GM18511 (cell line): ENCODE measurements around the gene FAM20C.
"Not testable (repeated sequence)": the region's sequence is repeated elsewhere in the genome, so short reads cannot be mapped to it uniquely, and the experiment has no call there.

Experiments used
- ATAC-seq: cut with Tn5 transposase; IDR thresholded peaks from one replicate; pipeline ENCODE4 v1.9.1; 2021; ENCODE audit warnings: mild to moderate bottlenecking, moderate library complexity; ENCODE audit not compliant: unreplicated experiment

FAM20C gene

DNA sequence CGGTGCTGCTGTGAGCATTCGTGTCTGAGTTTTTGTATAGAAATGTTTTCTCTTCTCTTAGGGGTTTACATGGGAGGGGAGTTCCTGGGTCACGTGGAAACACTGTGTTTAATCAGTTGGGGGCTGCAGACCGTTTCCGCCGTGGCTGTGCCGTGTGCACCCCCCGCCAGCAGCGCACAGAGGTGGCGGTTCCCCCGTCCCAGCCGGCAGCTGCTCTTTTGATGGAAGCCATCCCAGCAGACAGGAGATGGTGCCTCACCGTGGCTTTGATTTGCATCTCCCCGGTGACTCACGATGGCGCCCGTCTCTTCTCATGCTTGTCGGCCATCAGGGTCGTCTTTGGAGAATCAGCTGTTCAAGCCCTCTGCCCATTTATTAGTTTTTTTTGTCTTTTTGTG lies 62.7 kb downstream of the FAM20C start:
- no peak for ATAC-seq

DNA sequence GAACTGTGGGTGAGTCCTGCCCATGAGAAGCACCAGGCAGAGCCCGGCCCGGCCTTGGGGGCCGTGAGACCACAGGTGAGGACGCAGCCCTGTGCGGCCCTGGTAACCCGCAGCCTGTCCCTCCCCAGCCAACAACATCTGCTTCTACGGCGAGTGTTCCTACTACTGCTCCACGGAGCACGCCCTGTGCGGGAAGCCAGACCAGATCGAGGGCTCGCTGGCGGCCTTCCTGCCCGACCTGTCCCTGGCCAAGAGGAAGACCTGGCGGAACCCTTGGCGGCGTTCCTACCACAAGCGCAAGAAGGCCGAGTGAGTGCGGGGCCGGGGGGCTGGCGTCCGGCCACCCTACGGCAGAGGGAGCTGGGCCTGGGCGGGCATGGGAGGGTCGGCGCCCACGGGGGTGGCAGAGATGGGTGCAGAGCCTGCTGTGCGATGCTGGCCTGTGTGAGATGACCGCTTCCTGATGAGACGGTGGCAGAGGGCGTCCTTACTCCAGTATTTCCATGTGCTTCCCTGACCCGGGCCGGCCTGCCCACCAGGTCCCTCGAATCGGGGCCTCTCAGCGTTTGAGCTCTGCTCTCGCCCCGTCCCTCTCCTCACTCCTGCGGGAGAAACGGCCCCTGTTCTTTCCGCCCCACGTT lies 63.5 kb downstream of the FAM20C start:
- ATAC-seq = no peak

- no peak for ATAC-seq
These were observed 64.1 kb downstream of the FAM20C start for GRCh38 chr7:256461-256940.

DNA sequence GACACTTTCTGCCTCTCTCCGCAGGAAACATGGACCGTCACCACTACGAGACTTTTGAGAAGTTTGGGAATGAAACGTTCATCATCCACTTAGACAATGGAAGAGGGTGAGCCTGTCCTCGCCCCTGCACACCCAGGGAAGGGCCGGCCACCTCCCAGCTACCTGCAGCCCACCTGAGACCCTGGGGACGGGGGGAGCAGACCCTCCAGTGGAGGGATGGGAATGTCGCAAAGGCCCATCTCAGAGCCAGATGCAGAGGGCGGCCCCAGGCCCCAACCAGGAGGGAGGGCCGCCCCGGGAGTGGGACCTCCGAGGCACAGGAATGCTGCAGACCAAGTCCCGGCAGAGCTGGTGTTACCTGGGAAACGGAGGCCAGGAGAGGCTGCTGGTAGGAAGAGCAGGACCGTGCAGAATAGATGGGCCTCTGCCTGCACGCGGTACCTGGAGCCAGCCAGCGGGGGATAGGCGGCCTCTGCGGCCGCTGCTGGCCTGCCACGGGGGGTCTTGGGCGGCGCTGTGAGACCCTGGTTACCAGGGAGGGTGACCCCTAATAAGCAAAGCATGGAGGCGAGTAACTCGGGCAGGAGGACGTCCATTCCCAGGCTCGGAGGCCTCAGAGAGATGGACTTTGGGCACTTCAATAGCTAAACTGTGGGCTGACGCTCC lies 64.7 kb downstream of the FAM20C start:
- ATAC-seq = no peak

DNA sequence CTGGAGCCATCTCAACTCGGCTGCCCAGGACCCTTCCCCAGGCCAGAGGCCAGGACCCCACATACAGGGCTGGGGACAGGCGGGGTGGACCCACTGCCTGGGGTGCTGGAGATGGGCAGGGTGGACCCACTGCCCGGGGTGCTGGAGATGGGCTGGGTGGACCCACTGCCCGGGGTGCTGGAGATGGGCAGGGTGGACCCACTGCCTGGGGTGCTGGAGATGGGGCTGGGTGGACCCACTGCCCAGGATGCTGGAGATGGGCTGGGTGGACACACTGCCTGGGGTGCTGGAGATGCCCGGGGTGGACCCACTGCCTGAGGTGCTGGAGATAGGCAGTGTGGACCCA lies 65.2 kb downstream of the FAM20C start:
- ATAC-seq = no peak

DNA sequence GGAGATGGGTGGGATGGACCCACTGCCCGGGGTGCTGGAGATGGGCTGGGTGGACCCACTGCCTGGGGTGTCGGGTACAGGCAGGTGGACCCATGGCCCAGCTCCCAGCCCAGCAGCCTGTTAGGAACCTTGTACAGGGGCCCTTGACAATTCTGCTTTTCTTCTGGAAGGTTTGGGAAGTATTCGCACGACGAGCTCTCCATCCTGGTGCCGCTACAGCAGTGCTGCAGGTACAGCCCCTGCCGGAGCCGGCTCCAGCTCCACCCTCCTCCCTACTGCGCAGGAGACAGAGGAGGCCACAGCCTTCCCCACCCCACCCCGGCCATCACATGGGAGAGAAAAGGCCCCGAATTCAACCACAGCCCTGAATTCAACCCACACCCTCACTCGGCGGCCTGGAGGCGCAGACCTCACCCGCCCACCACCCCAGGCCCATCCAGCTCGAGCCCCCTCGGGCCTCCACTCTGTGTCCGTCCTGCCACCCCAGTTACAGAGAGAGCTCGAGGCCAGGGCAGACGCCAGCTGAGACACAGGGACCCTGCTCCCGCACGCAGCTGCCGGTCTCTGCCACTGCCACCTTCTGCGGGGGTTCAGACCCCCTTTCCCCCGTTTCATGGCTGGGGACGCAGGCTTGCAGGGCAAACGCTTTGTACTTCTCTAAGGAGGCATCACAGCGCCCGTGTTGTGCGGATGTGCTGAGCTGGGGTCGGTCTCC lies 66.3 kb downstream of the FAM20C start:
- ATAC-seq = no peak

DNA sequence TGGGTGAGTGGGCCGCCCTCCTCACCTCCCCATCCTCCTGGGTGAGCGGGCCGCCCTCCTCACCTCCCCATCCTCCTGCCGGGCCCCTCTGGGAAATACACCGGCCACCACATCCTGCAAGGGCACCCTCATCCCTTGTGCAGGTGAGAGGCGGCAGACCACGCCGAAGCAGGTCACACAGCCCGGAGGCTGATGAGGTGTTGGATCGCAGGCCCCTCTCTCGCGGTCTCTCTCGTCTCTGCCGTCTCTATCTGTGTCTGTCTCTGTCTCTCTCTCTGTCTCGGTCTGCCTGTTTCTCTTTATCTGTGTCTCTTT lies 66.8 kb downstream of the FAM20C start:
- no peak for ATAC-seq

DNA sequence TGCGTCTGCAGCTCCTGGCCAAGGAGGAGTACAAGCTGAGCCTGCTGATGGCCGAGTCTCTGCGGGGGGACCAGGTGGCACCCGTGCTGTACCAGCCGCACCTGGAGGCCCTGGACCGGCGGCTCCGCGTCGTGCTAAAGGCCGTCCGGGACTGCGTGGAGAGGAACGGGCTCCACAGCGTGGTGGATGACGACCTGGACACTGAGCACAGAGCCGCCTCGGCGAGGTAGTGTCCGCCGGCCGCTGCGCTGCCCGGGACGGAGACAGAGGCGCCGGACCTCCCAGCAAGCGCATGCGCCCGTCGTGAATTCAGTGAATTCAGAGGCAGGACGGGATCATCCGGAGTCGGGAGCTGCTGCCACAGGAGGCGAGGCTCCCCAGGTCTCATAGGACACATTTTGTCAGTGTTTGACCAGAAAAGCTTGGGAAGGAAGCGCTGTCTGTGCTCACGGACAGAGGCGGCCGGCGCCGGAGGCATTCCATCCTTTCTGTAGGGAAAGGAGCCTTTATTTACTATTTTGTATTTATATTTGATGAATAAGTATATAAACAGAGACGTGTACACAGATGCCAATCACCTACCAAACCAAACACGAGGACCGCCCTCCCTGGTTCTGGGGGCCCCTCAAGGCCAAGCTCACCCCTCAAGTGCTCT lies 67.5 kb downstream of the FAM20C start:
- ATAC-seq = no peak

- ATAC-seq = no peak
These were observed 68.3 kb downstream of the FAM20C start for GRCh38 chr7:260441-261281.

DNA sequence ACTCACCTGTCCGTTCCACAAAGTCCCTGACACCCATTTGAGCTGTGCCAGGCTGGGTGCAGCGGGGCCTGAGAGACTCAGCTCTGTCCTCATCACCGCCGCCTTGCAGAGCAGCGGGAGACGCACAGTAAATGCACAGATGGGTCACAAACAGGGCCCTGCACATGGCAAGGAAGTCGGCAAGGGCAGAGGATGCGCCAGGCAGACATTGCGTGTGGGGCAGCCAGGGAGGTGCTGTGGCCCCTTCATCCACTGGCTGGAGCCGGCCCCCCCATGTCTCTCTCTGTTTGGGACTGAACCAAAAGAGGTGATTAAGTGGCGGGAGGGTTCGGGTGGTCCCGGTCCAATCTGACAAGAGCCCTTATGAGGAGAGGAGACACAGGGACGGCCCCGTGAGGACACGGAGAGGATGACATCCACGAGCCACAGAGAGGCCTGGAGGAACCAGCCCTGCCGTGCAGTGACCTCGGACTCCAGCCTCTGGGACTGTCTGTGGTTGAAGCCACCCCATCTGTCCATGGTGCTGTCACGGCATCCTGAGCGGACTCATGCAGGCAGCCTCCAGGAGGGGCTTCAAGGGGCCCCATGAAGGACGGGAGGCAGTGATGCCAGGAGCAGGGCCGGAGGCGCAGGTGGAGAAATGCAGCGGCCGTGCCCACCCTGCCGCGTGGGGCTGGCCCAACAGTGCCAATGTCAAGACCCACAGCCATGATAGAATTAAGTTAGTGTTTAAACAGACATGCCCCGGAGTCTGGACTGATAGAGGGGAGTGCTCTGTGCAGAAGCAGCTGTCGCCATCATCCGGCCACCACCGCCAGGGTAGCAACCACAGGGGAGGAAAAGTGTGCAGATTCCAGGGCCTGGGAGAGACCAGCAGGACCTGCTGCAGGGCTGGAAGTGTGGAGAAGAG lies 69.2 kb downstream of the FAM20C start:
- no peak for ATAC-seq

GRCh38 chr7:262251-262572 lies 69.8 kb downstream of the FAM20C start:
- ATAC-seq = no peak

DNA sequence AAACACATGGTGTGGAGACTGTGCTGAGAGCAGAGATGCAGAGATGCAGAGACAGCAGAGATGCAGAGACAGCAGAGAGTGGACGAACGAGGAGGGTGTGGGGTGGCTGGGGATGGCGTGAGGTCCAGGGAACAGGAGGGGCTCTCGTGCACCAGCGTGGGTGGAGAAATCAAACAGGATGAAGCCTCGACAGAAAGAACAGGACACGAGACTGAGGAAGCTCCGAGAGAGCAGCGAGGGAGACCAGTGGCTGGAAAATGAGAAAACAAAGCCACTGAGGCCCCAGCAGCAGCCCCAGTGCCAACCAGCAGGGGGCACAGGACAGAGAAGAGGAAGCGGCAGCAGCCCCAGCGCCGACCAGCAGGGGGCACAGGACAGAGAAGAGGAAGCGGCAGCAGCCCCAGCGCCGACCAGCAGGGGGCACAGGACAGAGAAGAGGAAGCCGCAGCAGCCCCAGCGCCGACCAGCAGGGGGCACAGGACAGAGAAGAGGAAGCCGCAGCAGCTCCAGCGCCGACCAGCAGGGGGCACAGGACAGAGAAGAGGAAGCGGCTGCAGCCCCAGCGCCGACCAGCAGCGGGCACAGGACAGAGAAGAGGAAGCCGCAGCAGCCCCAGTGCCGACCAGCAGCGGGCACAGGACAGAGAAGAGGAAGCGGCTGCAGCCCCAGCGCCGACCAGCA lies 70.4 kb downstream of the FAM20C start:
- ATAC-seq = not testable (repeated sequence)

DNA sequence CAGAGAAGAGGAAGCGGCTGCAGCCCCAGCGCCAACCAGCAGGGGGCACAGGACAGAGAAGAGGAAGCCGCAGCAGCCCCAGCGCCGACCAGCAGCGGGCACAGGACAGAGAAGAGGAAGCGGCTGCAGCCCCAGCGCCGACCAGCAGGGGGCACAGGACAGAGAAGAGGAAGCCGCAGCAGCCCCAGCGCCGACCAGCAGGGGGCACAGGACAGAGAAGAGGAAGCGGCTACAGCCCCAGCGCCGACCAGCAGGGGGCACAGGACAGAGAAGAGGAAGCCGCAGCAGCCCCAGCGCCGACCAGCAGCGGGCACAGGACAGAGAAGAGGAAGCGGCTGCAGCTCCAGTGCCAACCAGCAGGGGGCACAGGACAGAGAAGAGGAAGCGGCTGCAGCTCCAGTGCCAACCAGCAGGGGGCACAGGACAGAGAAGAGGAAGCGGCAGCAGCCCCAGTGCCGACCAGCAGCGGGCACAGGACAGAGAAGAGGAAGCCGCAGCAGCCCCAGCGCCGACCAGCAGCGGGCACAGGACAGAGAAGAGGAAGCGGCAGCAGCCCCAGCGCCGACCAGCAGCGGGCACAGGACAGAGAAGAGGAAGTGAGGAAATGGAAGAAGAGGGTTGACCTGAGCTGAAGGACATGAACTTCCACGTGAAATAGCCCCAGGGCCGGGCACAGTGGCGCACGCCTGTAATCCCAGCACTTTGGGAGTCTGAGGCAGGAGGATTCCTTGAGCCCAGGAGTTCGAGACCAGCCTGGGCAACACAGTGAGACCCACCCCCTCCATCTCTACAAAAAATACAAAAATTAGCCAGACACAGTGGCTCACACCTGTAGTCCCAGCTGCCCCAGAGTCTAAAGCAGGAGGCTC lies 71.3 kb downstream of the FAM20C start:
- ATAC-seq = peak; percentile 59

DNA sequence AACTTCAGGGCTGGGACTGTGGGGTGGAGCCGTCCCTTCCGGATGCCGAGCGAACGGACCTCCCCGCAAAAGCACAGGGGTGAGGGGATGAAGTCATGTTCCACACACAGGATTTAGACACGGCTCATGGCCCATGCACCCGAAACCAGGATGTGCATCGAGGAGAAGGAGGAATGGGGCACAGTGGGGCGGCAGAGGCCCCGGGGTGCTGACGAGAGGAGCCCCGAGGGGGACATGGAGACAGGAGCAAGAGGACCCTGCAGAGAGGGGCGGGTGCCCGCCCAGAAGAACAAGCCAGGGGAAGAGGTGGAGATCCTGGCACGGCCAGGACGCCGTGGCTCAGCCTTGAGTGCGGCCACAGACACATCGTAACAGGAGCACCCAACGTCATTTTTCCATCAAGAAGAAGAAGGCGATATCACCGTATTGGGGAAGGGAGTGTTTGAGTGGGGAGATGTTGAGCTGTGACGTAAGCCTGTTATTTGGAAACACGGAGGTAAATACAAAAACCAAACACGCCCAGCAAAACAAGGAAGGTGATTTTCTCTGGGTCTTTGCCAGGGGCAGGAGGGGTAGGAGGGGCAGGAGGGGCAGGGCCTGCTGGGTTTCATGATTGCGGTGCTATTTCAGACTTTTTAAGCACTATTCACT lies 72.3 kb downstream of the FAM20C start:
- ATAC-seq = no peak

DNA sequence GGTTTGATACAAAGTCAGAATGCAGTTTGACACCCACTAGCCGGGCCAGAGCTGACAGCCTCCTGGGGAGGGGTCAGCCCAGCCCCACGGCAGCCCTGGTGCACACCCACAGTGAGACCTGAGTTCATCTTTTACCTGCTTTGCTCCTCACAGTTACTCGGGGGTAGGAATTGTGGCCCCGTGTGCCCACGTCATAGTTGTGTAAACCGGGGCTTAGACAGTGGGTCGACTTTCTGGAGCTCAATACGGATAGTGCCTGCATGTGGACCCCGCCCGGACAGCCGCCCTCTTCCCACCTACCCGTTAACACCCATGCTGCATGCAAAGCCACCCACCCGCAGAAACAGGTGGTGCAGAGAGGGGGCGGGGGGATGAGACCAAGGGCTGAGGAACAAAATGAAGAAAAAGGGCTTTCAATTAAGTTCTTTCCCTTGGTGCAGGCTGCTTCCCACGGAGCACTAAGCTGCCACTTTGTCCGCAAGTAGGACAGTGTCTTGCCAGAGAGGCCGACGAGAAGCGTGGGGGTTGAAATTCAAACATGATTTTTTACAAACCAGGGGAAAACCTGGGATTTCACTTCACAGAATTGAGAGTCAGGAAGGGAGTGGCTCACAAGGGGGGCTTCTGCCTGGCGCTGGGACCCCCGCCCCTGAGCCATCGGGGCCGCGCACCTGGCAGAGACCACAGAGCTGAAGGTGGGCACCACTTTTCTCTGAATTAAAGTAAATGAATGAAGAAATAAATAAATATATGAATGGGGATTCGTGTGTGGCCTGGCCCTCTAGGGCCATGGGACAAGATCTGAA lies 73.0 kb downstream of the FAM20C start:
- ATAC-seq = no peak

DNA sequence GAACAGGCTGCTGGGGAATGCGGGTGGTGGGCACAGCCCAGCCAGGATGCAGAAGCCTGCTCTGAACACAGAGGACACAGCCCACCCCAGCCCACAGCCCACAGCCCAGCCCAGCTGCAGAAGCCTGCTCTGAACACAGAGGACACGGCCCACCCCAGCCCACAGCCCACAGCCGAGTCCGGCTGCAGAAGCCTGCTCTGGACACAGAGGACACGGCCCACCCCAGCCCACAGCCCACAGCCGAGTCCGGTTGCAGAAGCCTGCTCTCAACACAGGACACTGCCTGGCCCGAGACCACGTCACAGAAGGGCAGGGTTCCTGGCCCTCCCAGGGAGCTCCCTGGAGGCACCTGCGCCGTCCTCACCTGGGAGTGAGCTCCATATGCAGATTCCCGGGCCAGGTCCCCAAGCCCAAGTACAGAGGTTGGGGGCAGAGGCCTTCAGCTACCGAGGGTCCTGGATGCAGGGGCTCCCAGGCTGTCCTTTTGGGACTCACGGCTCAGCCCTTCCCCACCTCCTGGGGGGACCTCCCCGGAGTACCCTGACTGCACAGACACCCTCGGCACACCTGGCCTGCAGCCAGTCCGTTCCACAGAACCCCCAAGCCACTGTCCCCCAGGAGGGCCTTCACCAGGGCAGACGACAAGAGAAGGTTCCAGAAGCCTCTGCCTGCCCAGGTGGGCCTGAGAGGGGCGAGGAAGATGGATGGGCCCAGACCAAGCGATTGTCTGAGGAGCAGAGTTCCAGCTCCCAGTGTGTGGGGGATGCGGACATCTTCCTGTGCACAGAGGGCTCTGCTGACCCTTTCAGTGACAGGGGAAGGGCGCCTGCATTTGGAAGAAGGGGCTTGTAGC lies 73.9 kb downstream of the FAM20C start:
- no peak for ATAC-seq
